GM18526 (cell line): ENCODE data around the gene PLA2G10.
"Not testable (repeated sequence)": the region's sequence is repeated elsewhere in the genome, so short reads cannot be mapped to it uniquely, and the experiment has no call there.

Experiments
- POLR2A ChIP-seq: IDR thresholded peaks from 3 replicates; pipeline ENCODE4 v1.6.1; 2011; ENCODE audit not compliant: insufficient read length; ENCODE audit errors: extremely low read depth

The PLA2G10 gene, protein sequence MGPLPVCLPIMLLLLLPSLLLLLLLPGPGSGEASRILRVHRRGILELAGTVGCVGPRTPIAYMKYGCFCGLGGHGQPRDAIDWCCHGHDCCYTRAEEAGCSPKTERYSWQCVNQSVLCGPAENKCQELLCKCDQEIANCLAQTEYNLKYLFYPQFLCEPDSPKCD

DNA sequence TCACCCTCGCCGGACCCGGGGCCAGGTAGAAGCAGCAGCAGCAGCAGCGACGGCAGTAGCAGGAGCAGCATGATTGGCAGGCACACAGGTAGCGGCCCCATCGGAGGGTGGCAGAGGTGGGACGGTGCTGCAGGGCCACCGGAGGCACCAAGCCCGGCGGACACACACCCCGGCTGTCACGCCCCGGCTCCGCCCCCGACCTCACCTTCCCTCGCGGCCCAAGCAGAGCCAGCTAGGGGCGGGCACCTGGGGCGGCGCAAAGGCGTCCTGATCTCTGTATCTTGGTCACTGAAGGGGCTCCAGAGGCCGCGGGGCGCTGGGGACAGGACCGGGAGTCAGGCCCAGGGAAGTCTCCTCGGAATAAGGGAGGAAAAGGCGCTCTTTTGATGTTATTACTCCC, at the start of gene PLA2G10:
TSS of gene PLA2G10 (minus strand) at position 180 of the 400 bp plus-strand sequence. CDS start at position 101, 79 bp downstream.
- TF ChIP-seq POLR2A: not testable (repeated sequence)

DNA sequence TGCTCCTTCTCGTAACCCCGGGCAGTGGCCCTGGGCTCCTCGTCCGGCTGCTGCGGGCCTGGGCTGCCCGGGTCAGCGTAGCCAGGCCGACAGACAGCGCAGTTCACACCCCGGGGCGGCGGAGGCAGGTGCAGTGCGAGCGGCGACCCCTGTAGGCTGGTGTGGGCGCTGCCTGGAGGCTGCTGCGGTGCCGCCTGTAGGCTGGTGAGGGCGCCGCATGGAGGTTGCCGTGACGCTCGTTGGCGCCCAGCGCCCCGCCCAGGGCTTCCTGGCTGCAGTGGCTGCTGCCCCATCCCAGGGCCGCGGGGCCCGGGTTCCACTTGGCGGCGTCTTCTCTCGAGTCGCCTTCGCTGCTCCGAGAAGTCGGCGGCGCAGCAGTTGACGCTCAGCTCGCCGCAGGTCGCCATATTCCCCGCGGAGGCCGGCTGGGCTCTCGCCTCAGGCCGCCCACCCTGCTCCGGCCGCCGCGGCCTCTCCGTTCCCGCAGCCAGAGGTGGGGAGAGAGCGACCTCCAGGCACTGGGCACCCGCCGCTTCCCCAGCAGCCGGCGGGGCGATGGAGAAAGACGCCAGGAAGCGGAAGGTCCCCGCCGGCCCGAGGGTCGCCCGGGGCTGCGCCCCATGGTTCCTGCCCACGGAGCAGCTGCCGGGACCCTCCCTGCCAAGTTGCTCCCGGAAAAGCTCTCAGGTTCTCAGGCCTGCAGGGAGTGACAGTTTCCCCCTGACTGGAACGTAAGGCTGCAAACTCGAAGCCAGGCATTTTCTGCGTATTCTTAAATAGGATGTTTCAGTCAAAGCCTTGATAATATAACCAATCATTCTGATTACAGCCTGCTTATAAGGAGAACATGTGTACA, 48.4 kb upstream of the PLA2G10 start, which contains the start of gene NPIPA2:
TSS of gene NPIPA2 (plus strand) at position 261 of the 856 bp plus-strand sequence. CDS start 5,533 bp downstream, outside the sequence.
- TF ChIP-seq POLR2A: not testable (repeated sequence)

DNA sequence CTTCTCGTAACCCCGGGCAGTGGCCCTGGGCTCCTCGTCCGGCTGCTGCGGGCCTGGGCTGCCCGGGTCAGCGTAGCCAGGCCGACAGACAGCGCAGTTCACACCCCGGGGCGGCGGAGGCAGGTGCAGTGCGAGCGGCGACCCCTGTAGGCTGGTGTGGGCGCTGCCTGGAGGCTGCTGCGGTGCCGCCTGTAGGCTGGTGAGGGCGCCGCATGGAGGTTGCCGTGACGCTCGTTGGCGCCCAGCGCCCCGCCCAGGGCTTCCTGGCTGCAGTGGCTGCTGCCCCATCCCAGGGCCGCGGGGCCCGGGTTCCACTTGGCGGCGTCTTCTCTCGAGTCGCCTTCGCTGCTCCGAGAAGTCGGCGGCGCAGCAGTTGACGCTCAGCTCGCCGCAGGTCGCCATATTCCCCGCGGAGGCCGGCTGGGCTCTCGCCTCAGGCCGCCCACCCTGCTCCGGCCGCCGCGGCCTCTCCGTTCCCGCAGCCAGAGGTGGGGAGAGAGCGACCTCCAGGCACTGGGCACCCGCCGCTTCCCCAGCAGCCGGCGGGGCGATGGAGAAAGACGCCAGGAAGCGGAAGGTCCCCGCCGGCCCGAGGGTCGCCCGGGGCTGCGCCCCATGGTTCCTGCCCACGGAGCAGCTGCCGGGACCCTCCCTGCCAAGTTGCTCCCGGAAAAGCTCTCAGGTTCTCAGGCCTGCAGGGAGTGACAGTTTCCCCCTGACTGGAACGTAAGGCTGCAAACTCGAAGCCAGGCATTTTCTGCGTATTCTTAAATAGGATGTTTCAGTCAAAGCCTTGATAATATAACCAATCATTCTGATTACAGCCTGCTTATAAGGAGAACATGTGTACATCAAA, 9.3 kb upstream of the PLA2G10 start, which contains the start of gene NPIPA3:
TSS of gene NPIPA3 (plus strand) at position 256 of the 856 bp plus-strand sequence. CDS start 5,533 bp downstream, outside the sequence.
- TF ChIP-seq POLR2A: not testable (repeated sequence)

DNA sequence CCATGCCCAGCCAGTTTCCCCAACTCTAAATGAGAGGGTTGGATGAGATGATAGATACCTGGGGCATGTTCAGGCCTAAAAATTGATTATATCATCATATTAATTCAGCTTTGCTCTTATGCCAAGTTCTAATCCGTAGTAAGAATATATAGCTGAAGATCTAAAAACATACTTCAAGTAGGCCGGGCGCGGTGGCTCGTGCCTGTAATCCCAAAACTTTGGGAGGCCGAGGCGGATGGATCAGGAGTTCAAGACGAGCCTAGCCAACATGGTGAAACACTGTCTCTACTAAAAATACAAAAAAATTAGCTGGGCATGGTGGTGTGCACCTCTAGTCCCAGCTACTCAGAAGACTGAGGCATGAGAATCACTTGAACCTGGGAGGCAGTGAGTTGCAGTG, 12.0 kb downstream of the PLA2G10 start:
- TF ChIP-seq POLR2A: no peak

DNA sequence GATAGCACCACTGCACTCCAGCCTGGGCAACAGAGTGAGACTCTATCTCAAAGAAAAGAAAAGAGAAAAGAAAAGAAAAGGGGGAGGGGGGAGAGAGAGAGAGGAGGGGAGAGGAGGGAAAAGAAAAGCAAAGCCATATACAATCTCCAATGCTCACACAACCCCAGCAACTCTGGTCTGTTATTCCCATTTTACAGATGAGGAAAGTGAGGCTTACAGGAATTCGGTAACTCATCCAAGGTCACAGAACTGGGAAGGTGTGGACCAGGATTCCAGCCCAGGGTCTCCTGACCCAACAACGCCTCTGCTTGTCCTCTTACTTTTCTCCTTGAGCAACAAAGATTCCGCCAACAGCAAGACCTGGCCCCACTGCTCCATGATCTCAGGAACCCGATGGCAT, 13.0 kb downstream of the PLA2G10 start:
- no peak for TF ChIP-seq POLR2A

DNA sequence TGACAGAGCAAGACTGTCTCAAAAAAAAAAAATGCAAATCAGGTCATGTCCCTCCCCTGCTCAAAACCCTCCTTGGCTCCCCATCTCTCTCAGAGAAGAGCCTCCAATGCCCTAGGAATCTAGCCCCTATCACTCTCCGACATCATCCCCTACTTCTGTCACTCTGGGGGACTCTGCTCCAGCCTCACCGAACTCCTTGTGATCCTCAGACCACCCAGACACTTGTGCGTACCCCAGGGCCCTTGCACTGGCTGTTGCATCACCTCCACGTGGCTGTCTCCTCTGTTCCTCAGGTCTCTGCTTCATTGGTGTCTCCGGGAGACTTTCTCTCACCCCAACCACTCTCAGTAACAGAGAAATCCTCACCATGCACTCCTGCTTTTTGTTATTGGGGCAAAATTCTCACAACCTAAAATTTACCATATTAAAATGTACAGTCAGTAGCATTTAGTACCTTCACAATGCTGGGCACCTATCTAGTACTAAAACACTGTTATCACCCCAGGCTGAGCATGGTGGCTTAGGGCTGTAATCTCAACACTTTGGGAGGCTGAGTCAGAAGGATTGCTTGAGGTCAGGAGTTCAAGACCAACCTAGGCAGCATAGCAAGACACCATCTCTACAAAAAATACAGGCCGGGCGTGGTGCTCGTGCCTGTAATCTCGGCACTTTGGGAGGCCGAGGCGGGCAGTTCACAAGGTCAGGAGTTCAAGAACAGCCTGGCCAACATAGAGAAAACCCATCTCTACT, 15.2 kb downstream of the PLA2G10 start:
- TF ChIP-seq POLR2A: no peak

DNA sequence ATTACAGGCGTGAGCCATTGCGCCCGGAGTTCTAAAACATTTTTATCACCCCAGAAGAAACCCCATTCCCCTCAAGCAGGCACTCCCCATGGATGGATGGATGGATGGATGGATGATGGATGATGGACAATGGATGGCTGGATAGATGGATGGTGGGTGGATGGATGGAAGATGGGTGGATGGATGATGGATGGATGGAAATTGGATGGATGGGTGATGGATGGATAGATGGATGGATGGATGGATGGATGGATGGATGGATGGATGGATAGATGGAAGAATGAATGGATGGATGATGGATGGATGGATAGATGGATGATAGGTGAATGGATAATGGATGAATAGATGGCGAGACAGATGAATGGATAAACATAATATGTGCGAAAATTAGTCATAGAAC, 16.5 kb downstream of the PLA2G10 start:
- no peak for TF ChIP-seq POLR2A

DNA sequence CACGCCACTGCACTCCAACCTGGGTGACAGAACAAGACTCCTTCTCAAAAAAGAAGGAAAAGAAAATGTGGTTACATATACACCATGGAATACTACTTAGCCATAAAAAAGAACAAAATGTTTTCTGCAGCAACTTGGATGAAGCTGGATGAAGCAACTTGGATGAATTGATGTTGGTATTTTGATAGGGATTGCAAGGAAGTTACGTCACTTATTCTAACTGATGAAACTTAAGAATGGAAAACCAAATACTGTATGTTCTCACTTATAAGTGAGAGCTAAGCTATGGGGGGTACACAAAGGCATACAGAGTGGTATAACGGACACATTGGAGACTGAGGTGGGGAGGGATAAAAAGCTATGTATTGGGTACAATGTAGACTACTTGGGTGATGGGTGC, 17.5 kb downstream of the PLA2G10 start:
- no peak for TF ChIP-seq POLR2A

DNA sequence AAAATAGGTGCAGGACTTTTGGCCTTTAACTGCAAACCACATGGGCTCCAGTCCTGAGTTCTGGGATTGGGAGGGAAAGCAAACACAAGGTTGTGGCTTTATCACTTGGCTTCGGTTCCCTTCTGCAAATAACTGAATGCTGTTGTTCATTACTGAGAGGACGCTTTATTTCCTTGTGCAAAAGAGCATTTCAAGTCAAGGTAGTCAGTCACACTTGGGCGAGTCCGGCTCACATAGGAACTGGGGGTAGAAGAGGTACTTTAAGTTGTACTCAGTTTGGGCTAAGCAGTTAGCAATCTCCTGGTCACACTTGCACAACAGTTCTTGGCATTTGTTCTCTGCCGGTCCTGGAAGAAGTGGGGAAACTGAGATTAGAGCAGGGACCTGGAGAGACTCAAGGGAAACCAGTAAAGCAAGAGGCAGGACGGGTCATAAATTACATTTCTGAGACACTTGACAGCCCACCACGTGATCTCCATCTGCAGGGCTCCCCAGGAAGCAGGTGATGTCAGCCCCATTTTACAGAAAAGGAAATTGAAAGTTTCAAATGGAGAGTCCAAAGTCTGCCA, 21.6 kb downstream of the PLA2G10 start:
- no peak for TF ChIP-seq POLR2A

DNA sequence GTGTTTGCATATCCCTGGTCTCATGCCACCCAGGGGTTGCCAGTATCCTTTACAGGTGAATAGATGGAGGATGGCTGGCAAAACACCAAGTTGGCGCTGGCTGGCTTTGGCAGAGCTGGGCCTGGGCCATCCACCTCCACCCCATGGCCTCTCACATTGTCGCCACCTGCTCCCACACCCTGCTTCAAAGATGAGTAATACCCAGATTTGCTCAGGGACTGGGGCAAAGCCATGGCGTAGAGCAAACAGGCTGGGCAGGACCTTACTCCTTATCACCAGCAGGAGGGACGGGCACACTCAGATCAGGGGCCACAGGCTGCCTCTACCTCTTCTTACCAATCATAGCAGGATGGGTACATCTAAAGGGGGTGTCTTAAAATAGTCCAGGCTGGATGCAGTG, 24.3 kb downstream of the PLA2G10 start:
- TF ChIP-seq POLR2A: no peak

DNA sequence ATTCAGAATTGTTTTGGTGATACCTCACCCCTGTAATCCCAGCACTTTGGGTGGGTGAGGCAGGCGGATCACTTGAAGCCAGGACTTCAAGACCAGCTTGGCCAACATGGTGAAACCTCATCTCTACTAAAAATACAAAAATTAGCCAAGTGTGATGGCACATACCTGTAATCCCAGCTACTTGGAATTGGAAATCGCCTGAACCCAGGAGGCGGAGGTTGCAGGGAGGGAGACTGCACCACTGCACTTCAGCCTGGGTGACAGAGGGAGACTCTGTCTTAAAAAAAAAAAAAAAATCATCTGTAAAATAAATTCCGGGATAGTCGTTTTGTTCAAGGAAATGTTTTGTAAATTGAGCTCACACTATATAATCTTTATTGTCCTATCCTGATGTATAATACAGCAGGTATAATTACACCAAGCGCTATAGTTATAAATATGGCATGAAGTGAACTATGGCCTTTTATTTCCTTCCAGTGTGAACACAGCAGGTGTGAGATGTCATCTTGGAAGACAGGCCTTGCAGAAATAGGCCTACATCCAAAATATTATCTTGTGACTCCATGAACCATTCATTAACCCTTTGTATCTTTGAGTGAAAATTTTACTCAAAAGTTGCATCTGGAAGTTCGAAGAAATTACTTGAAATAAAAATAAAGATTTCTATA, 25.4 kb downstream of the PLA2G10 start:
- no peak for TF ChIP-seq POLR2A

DNA sequence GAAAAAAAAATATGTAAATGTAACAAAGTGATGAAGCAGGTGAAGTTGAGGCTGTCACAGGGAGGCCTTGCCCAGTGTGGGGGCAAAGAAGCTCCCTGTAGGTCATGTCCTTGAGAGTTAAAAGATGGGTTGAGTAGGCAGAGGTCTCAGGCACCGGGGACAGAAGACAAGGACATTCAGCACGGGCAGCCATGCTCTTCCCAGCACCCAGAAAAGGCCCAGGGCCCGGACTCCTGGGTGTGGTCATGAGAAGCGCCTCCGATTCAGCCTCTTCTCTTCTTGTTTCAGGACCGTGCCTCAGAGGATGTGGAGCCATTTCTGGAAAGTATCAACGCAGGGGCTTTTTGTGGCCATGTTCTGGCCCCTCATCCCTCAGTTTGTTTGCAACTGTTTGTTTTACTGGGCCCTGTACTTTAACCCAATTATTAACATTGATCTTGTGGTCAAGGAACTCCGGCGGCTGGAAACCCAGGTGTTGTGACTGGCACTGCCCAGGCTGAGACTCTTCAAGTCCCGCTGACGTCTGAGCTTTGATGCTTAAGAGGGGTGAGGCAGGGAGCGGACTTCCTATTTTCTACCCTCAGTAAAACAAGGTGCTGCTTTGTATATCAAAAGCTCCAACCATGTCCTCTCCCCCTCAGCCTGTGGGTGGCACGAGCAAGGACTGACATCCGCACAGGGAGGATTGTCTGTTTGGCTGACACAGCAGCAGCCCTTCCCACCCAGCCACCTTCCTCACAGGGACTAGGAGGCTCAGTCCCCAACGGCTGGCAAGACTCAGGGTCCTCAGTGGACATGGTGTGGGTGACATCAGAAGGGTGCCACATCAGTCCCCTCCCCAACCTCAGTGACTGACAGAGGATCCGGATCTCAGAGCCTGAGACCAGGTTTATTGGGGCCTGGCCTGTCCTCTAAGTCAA, 26.5 kb downstream of the PLA2G10 start:
- no peak for TF ChIP-seq POLR2A

DNA sequence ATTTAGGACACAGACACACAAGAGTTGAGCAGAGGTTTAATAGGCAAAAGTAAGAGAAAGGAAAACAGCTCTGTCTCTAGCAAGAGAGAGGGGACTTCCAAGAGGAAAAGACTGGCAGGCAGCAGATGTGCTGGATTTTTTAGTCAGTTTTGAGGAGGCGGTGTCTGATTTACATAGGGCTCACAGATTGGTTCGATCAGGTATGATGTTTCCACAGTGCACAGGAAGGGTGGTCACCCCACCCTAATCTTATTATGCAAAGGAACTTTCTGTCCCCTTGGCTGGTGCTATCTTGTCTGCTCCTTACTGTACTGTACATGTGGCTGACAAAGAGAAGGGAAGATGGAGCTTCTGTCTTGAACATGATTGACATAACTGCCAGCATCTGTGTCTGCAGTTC, 36.0 kb downstream of the PLA2G10 start:
- TF ChIP-seq POLR2A: no peak

DNA sequence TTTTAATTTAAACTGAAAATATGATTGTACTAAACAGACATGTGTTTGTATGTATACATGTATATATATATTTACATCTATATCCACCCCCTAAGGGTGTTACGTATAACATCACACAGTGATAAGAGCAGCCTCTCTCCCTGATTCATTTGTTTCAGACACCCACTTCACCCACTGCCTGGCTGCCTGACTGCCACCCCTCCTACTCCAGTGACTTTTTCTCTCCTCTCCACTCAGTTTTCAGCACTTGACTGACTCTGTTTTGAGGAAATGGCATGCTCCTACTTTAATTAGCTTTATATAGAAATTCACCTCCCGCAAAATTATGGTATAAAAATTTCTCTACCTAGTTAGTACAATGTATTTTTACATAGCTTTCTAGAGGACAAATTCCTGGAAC, 41.4 kb downstream of the PLA2G10 start:
- TF ChIP-seq POLR2A: no peak
